ENCODE data around the gene KNG1.

Gene KNG1

DNA sequence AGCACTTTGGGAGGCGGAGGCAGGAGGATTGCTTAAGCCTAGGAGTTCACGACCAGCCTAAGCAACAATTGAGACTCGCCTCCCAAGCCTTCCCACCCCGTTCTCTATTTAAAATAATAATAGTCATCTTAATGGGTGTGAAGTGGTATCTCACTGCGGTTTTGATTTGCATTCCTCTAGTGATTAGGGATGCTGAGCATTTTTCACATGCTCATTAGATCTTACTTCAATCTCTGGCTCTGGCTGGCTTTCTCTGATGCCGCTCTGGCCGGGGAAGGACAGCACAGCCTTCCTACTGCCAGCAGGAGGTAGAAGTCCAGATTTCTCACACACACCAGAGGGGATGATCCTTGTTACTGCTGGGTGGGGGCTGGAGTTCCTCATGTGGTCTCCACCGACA is 58.8 kb downstream of the KNG1 start:
- Mint-ChIP-seq H3K27me3 (no peaks in the 10 kb centered on the region), H3K27ac (no peak overlapping the region), H3K36me3 (ENCODE audit: low read depth) (peaks cover 4% of the 10 kb centered on the region), H3K4me1 (ENCODE audit: low read depth) (peaks cover 20% of the 10 kb centered on the region), H3K9me3 (peaks cover 4% of the 10 kb centered on the region), H3K4me3 (no peak overlapping the region)
- no peak for DNase-seq

- Mint-ChIP-seq H3K27ac (no peak overlapping the region), H3K4me3 (no peak overlapping the region), H3K9me3 (no peaks in the 10 kb centered on the region), H3K27me3 (no peaks in the 10 kb centered on the region), H3K36me3 (ENCODE audit: low read depth) (peaks cover 18% of the 10 kb centered on the region), H3K4me1 (ENCODE audit: low read depth) (peaks cover 12% of the 10 kb centered on the region)
- no peak for DNase-seq
Measured at GRCh38 chr3:186779204-186779603, 62.0 kb downstream of the KNG1 start.

DNA sequence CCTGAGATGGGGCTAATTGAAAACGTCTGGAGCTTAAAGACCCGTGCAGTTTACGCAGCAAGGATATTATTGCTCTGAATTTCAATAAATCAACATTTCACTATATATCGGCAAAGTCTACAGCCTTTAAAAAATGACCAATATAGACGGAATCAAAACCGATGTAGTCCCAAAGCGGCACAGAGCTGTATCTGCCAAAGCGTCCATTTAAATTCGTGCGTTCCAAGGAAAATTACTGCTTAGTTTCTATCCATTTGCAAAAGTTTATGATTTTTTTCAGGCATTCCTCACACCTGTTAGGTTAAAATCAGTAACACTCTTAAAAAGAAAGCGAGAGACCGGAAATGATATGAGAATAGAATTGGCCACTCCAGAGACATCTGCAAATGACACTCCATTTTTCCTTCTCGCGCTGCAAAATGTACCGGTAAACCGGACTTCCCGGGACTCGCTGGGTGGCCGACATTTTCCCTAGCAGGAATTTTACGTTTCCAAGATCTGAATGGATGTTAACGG is 65.4 kb downstream of the KNG1 start:
- Mint-ChIP-seq H3K27ac (peak overlapping the region; percentile 100), H3K4me3 (peak overlapping the region; percentile 100), H3K36me3 (ENCODE audit: low read depth) (peaks cover 52% of the 10 kb centered on the region), H3K9me3 (no peaks in the 10 kb centered on the region), H3K27me3 (no peaks in the 10 kb centered on the region), H3K4me1 (ENCODE audit: low read depth) (peaks cover 28% of the 10 kb centered on the region)
- no peak for DNase-seq

- Mint-ChIP-seq H3K9me3 (no peaks in the 10 kb centered on the region), H3K36me3 (ENCODE audit: low read depth) (peaks cover 58% of the 10 kb centered on the region), H3K4me3 (peak within 1 kb of the TSS; percentile 100), H3K27me3 (no peaks in the 10 kb centered on the region), H3K4me1 (ENCODE audit: low read depth) (peaks cover 34% of the 10 kb centered on the region), H3K27ac (peak within 1 kb of the TSS; percentile 100)
- DNase-seq = peak; percentile 94
Measured at GRCh38 chr3:186783058-186783730, 66.0 kb downstream of the KNG1 start, which contains the start of gene EIF4A2. EIF4A2 (plus strand) TSS chr3:186783577; CDS start chr3:186783611, 34 bp downstream.

DNA sequence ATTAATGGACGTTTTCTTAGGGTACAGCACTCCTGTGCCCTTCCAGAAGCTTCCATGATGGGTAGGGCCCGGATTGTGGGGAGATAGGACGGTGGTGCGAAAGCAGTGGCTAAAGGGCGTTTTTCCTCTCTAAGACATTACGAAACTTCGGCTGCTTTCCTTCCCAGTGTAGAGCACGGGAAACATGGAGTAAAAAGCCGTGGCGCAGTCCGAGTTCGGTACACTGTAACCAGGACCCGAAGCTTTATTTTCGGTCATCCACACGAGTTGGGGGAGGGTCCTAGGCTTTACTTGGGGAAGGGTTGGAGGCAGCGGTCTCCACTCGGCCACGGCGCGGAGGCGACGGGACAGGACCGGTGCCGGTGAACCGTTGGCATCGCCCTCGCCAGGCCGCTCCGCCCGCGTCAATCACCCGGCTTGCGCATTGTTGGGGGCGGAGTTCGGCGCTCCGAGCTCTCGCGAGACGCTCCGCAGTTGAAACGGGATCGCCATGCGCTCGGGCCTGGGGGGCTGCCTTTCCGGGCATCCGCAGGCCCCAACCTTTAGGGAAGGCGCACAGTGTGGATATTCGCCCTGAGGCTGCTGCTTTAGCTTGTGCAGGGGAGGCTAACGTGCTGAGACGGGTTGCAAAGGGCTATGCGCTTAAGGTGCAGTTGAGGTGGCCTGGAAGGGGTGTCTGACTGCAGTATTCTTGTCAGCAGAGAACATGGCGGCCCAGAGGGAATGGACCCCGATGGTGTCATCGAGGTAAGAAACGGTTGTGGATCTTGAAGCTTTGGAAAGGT is 66.8 kb downstream of the KNG1 start:
- Mint-ChIP-seq H3K4me1 (ENCODE audit: low read depth) (peaks cover 41% of the 10 kb centered on the region), H3K27ac (peak overlapping the region; percentile 100)

DNA sequence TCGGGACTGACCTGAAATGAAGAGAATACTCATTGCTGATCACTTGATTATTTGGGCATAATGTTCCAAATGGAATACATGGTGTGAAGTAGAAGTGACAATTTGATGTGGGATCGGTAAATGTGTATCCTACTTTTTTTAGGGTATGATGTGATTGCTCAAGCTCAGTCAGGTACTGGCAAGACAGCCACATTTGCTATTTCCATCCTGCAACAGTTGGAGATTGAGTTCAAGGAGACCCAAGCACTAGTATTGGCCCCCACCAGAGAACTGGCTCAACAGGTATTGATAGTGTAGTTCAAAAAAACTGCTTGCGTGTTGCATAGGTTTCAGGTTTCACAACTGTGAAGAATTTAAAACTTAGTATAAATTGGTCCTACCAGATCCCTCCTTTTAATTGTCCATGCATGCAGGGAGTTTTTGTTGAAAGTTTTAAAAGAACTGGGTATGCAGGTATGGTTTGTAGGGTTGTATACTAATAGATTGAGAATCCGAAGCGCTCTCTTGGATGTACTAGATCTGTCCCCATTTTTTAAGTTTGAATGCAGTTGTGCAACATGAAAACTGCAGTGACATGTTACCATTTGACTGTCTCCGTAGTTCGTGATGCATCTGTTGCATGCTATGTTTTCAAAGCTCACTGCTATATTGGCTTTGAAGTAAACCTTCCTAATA is 67.8 kb downstream of the KNG1 start:
- H3K27me3 Mint-ChIP-seq = no peaks in the 10 kb centered on the region
- DNase-seq = no peak
- no peaks in the 10 kb centered on the region for H3K9me3 Mint-ChIP-seq
- H3K4me3 Mint-ChIP-seq = peak overlapping the region; percentile 100
- H3K4me1 Mint-ChIP-seq (ENCODE audit: low read depth) = peaks cover 47% of the 10 kb centered on the region
- peak overlapping the region; percentile 100 for H3K27ac Mint-ChIP-seq
- H3K36me3 Mint-ChIP-seq (ENCODE audit: low read depth) = peaks cover 76% of the 10 kb centered on the region

More for the DNA sequence above, 66.8 kb downstream of the KNG1 start:
- Mint-ChIP-seq H3K9me3 (no peaks in the 10 kb centered on the region), H3K4me3 (peak overlapping the region; percentile 100), H3K36me3 (ENCODE audit: low read depth) (peaks cover 65% of the 10 kb centered on the region), H3K27me3 (no peaks in the 10 kb centered on the region)
- DNase-seq = peak; percentile 87

GRCh38 chr3:186785495-186786018 is 68.4 kb downstream of the KNG1 start:
- Mint-ChIP-seq H3K36me3 (ENCODE audit: low read depth) (peaks cover 82% of the 10 kb centered on the region), H3K9me3 (no peaks in the 10 kb centered on the region), H3K27me3 (no peaks in the 10 kb centered on the region), H3K27ac (peak overlapping the region; percentile 100), H3K4me3 (peak overlapping the region; percentile 100), H3K4me1 (ENCODE audit: low read depth) (peaks cover 50% of the 10 kb centered on the region)
- DNase-seq = no peak

DNA sequence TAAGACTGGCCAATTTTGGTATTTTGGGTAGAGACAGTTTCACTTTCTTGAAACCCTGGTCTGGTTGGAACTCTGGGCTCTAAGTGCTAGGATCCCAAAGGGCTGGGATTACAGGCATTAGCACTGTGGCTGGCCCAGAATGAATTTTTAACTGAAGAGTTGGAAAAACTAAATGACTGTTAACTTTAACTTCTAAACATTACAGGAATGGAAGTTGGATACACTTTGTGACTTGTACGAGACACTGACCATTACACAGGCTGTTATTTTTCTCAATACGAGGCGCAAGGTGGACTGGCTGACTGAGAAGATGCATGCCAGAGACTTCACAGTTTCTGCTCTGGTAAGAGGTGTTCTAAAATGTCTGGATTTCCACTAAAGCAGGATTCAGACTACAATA is 69.8 kb downstream of the KNG1 start:
- Mint-ChIP-seq H3K36me3 (ENCODE audit: low read depth) (peaks cover 95% of the 10 kb centered on the region), H3K4me1 (ENCODE audit: low read depth) (peaks cover 52% of the 10 kb centered on the region)
- no peak for DNase-seq

DNA sequence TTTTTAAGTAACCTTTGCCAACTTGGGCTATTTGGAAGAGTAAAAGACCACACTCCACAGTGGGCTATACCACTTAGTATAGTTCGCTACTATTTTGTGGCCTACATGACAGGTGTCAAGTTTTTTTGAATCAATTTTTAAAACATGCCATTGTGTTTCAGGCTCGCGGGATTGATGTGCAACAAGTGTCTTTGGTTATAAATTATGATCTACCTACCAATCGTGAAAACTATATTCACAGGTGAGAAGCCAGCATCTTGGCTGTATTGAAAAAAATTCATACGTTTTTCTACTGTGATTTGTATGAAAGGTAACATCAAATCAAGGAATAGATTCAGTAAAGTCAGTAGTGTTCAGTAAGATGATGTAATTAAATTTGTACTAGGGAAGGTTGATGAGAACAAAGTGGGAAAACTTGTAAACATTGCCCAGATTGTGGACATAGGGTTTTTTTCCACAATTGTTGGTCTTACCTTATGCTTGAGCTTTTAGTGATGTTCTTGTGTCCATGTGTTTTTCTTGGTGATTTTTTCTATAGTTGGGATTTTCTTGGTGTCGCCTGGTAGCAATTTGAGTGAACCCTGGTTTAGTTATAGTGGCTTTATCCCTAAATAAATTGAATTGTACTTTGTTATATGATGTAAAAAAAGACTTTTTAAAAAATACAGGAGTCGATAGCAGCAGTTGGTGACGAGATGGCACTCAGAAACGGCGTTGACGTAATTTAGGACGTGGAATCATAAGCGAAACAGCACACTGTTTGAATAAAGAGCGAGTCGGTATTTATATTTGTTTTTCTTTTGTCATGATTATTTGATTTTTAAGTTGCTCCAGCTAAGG is 70.7 kb downstream of the KNG1 start:
- H3K36me3 Mint-ChIP-seq (ENCODE audit: low read depth) = peaks cover 99% of the 10 kb centered on the region
- H3K27ac Mint-ChIP-seq = peak overlapping the region; percentile 100
- peak overlapping the region; percentile 100 for H3K4me3 Mint-ChIP-seq
- no peak for DNase-seq
- no peaks in the 10 kb centered on the region for H3K27me3 Mint-ChIP-seq
- no peaks in the 10 kb centered on the region for H3K9me3 Mint-ChIP-seq
- H3K4me1 Mint-ChIP-seq (ENCODE audit: low read depth) = peaks cover 47% of the 10 kb centered on the region

More for the DNA sequence above, 69.8 kb downstream of the KNG1 start:
- H3K4me3 Mint-ChIP-seq = peak overlapping the region; percentile 100
- no peaks in the 10 kb centered on the region for H3K9me3 Mint-ChIP-seq
- H3K27me3 Mint-ChIP-seq = no peaks in the 10 kb centered on the region
- H3K27ac Mint-ChIP-seq = peak overlapping the region; percentile 100

DNA sequence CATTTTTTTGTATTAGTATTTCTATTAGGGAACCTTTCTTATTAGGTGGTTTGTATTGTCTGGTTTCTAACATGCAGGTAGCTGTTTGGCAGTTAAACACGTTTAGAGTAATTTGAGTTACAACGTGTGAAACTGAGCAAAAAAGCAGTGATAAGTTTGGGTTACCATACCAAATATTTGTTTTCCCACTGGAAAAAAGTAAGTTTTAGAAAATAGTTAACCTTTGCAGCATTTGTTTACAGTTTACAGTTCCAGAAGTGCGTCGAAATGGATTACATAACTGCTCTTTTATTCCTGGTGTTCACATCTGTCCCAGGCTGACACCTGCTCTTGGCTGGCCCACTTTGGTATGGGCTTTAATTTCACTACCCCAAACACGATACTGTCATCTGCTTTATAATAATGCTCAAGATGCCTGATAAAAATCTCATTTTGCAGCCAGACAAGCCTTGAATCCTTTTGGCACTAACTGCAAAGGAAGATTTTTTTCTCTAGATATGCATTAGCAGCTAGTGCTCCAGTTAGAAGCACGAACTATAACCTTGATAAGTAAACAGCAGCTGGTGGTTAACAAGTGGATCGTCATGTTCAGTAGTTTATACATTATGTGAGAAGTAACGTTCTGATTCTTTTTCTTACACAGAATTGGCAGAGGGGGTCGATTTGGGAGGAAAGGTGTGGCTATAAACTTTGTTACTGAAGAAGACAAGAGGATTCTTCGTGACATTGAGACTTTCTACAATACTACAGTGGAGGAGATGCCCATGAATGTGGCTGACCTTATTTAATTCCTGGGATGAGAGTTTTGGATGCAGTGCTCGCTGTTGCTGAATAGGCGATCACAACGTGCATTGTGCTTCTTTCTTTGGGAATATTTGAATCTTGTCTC is 71.6 kb downstream of the KNG1 start:
- H3K9me3 Mint-ChIP-seq = no peaks in the 10 kb centered on the region
- H3K27me3 Mint-ChIP-seq = no peaks in the 10 kb centered on the region
- peak overlapping the region; percentile 100 for H3K27ac Mint-ChIP-seq
- peaks cover 44% of the 10 kb centered on the region for H3K4me1 Mint-ChIP-seq (ENCODE audit: low read depth)
- H3K36me3 Mint-ChIP-seq (ENCODE audit: low read depth) = peaks cover 100% of the 10 kb centered on the region
- DNase-seq = no peak
- H3K4me3 Mint-ChIP-seq = peak overlapping the region; percentile 100

- Mint-ChIP-seq H3K4me3 (peak overlapping the region; percentile 100), H3K27ac (peak overlapping the region; percentile 100), H3K4me1 (ENCODE audit: low read depth) (peaks cover 42% of the 10 kb centered on the region), H3K27me3 (no peaks in the 10 kb centered on the region), H3K9me3 (no peaks in the 10 kb centered on the region), H3K36me3 (ENCODE audit: low read depth) (peaks cover 100% of the 10 kb centered on the region)
- no peak for DNase-seq
Measured at GRCh38 chr3:186789554-186790260, 72.5 kb downstream of the KNG1 start.

DNA sequence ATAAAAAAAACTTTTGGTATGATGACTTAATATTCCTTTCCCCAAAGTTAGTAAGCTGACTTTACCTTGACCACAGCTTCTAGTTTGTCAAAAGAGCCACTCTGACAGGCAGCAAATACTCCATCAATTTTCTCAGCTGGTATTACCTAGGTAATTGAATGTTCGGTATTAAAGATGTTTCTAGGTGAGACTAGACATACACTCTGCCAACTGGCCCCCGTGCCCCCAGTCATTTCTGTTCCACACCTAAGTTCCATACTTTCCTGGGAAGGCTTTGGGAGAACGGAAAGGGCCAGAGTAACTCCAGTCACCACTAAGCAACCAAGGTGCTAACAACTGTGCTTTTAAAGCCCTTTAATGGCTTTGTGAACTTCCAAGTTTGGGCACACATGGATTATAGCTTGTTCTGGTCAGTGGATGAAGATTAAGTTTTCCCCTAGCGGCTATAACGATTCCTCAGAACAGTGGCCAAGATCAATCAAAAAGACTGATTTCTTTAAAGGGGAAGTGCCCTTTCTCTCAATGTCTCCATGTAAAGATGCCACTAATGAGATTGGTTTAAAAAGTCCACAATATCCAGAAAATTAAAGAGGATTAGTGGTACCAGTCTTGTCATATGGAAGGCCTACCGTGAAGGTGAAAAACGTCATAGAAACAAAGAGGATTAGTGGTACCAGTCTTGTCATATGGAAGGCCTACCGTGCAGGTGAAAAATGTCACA is 73.3 kb downstream of the KNG1 start:
- Mint-ChIP-seq H3K27ac (peak overlapping the region; percentile 100), H3K9me3 (no peaks in the 10 kb centered on the region), H3K27me3 (no peaks in the 10 kb centered on the region), H3K36me3 (ENCODE audit: low read depth) (peaks cover 100% of the 10 kb centered on the region), H3K4me3 (peak overlapping the region; percentile 100), H3K4me1 (ENCODE audit: low read depth) (peaks cover 42% of the 10 kb centered on the region)
- DNase-seq = peak; percentile 62

All from activated T-cell treated with anti-CD3 and anti-CD28 coated beads, Interleukin-2, amount 50 U/mL, for 24 hours (primary cell).